ENCODE results near the gene SPEM3. TPM values are rescaled to one million over a fixed set of nuclear protein-coding genes. Genes with fewer than 3 reads are reported as not detected.
"Not testable (repeated sequence)": the region's sequence is repeated elsewhere in the genome, so short reads cannot be mapped to it uniquely, and the experiment has no call there.

Gene SPEM3
- total and polyA plus RNA-seq, 4 donors = not detected

DNA sequence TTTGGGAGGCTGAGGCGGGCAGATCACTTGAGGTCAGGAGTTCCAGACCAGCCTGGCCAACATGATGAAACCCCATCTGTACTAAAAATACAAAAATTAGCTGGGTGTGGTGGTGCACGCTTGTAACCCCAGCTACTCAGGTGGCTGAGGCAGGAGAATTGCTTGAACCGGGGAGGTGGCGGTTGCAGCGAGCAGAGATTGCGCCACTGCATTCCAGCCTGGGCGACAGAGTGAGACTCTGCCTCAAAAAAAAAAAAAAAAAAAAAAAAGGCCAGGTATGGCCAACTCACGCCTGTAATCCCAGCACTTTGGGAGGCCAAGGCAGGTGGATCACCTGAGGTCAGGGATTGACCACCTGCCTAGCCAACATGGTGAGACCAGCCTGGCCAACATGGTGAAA is 46.1 kb downstream of the SPEM3 start:
- Histone ChIP-seq H3K27ac (ENCODE audit: low read depth in 1 of 2, low read length in 2 of 2) (peak overlapping the region in 1 of 2 donors; percentile 11), H3K4me1 (ENCODE audit: control insufficient read depth in 4 of 4, insufficient read depth in 4 of 4, low read length in 3 of 4) (peaks cover 14 to 54% (median 35%) of the 10 kb centered on the region in 4 donors)
- TF ChIP-seq RXRA (IDR thresholded peaks at IDR 0.05) (peak; percentile 52 to 80), HNF4A (conservative IDR thresholded peaks at IDR 0.05) (peak in 1 of 2 donors; percentile 25), SP1 (IDR thresholded peaks at IDR 0.05) (peak; percentile 44)
- H3K9ac ChIP-seq (ENCODE audit: low read depth in 1 of 2, low read length in 2 of 2); H3K27me3 ChIP-seq (ENCODE audit: control insufficient read depth in 4 of 4, insufficient read depth in 4 of 4, low read length in 3 of 4); H3K36me3 ChIP-seq (ENCODE audit: control insufficient read depth in 4 of 4, insufficient read depth in 3 of 4, low read depth in 1 of 4, low read length in 3 of 4); DNase-seq (ENCODE audit: low spot score); H3K4me3 ChIP-seq (ENCODE audit: low read depth in 1 of 3, low read length in 3 of 3); H3K9me3 ChIP-seq (ENCODE audit: control insufficient read depth in 4 of 4, low read length in 3 of 4): not testable (repeated sequence)
- WGBS = 47% methylated on average over 8 of the region's 8 CpGs

DNA sequence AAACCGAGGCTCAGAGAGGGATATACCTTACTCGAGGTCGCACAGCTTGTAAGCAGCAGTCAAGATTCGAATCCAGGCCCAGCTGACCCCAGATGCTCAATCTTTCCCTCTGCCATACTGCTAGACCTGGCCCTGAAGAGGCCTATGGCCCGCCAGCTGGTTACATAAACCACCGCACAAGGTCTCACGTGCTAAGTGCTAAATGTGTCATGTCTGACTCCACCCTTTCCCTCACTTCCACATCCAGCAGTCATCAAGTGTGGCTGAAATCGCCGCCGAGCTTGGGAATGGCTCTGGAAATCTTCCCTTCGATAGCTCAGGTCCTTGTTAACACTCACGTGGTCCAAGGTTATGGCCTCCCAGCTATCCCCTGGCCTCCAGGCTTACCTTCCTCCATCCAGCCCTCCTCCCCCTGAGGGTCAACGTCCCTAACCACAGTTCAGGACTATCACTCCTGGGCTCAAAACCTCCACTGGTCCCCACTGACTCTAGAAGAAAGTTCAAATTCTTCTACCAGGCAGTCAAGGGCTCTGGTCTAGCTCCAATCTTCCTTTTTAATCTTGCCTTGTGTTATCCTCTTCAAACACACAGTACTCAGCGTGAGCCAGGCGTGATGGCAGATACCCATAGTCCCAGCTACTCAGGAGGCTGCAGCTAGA is 47.2 kb downstream of the SPEM3 start:
- Histone ChIP-seq H3K4me3 (ENCODE audit: low read depth in 1 of 3, low read length in 3 of 3) (no peak overlapping the region), H3K36me3 (ENCODE audit: control insufficient read depth in 4 of 4, insufficient read depth in 3 of 4, low read depth in 1 of 4, low read length in 3 of 4) (no peaks in the 10 kb centered on the region)

More for the DNA sequence above, 47.2 kb downstream of the SPEM3 start:
- DNase-seq (ENCODE audit: low spot score) = peak; percentile 57
- TF ChIP-seq GABPA (IDR thresholded peaks at IDR 0.05 in 1 of 2, conservative IDR thresholded peaks at IDR 0.05 in 1 of 2) (no peak), NR2F2 (IDR thresholded peaks at IDR 0.05) (no peak), TAF1 (conservative IDR thresholded peaks at IDR 0.05) (no peak), FOXA2 (IDR thresholded peaks at IDR 0.05) (no peak), YY1 (IDR thresholded peaks at IDR 0.05) (no peak), HNF4A (conservative IDR thresholded peaks at IDR 0.05) (no peak), EGR1 (IDR thresholded peaks at IDR 0.05; ENCODE audit: low read depth in 2 of 2) (no peak), HNF4G (IDR thresholded peaks at IDR 0.05) (no peak), JUND (IDR thresholded peaks at IDR 0.05) (no peak), FOXA1 (IDR thresholded peaks at IDR 0.05) (no peak)
- TF ChIP-seq, protein P1, sequence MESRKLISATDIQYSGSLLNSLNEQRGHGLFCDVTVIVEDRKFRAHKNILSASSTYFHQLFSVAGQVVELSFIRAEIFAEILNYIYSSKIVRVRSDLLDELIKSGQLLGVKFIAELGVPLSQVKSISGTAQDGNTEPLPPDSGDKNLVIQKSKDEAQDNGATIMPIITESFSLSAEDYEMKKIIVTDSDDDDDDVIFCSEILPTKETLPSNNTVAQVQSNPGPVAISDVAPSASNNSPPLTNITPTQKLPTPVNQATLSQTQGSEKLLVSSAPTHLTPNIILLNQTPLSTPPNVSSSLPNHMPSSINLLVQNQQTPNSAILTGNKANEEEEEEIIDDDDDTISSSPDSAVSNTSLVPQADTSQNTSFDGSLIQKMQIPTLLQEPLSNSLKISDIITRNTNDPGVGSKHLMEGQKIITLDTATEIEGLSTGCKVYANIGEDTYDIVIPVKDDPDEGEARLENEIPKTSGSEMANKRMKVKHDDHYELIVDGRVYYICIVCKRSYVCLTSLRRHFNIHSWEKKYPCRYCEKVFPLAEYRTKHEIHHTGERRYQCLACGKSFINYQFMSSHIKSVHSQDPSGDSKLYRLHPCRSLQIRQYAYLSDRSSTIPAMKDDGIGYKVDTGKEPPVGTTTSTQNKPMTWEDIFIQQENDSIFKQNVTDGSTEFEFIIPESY (IDR thresholded peaks at IDR 0.05) = no peak
- TF ChIP-seq, protein P2, sequence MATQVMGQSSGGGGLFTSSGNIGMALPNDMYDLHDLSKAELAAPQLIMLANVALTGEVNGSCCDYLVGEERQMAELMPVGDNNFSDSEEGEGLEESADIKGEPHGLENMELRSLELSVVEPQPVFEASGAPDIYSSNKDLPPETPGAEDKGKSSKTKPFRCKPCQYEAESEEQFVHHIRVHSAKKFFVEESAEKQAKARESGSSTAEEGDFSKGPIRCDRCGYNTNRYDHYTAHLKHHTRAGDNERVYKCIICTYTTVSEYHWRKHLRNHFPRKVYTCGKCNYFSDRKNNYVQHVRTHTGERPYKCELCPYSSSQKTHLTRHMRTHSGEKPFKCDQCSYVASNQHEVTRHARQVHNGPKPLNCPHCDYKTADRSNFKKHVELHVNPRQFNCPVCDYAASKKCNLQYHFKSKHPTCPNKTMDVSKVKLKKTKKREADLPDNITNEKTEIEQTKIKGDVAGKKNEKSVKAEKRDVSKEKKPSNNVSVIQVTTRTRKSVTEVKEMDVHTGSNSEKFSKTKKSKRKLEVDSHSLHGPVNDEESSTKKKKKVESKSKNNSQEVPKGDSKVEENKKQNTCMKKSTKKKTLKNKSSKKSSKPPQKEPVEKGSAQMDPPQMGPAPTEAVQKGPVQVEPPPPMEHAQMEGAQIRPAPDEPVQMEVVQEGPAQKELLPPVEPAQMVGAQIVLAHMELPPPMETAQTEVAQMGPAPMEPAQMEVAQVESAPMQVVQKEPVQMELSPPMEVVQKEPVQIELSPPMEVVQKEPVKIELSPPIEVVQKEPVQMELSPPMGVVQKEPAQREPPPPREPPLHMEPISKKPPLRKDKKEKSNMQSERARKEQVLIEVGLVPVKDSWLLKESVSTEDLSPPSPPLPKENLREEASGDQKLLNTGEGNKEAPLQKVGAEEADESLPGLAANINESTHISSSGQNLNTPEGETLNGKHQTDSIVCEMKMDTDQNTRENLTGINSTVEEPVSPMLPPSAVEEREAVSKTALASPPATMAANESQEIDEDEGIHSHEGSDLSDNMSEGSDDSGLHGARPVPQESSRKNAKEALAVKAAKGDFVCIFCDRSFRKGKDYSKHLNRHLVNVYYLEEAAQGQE (IDR thresholded peaks at IDR 0.05) = no peak
- TF ChIP-seq, protein P3, sequence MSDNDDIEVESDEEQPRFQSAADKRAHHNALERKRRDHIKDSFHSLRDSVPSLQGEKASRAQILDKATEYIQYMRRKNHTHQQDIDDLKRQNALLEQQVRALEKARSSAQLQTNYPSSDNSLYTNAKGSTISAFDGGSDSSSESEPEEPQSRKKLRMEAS (IDR thresholded peaks at IDR 0.05) = no peak
- H3K4me1 ChIP-seq (ENCODE audit: control insufficient read depth in 4 of 4, insufficient read depth in 4 of 4, low read length in 3 of 4) = peaks cover 13 to 53% (median 38%) of the 10 kb centered on the region in 4 donors
- no peaks in the 10 kb centered on the region for H3K9me3 ChIP-seq (ENCODE audit: control insufficient read depth in 4 of 4, low read length in 3 of 4)
- no peak overlapping the region for H3K9ac ChIP-seq (ENCODE audit: low read depth in 1 of 2, low read length in 2 of 2)
- H3K27me3 ChIP-seq (ENCODE audit: control insufficient read depth in 4 of 4, insufficient read depth in 4 of 4, low read length in 3 of 4) = no peaks in the 10 kb centered on the region
- WGBS = 74% methylated on average over 15 of the region's 15 CpGs
- peak overlapping the region in 1 of 2 donors; percentile 14 for H3K27ac ChIP-seq (ENCODE audit: low read depth in 1 of 2, low read length in 2 of 2)
